ENCODE results near the gene LZTR1. TPM values are rescaled to one million over a fixed set of nuclear protein-coding genes. Genes with fewer than 3 reads are reported as not detected.
A peak's percentile ranks its signal among the peaks of the same experiment; 100 is the strongest.

LZTR1 gene
- total RNA-seq, 1 donor from 2014 or later = 91.5 TPM

GRCh38 chr22:20978419-20978818, 3.7 kb upstream of the LZTR1 start:
- no peaks in the 10 kb centered on the region for H3K36me3 Mint-ChIP-seq (ENCODE audit: unreplicated experiment)
- no peak overlapping the region for H3K4me3 Mint-ChIP-seq (ENCODE audit: unreplicated experiment)
- H3K4me1 Mint-ChIP-seq (ENCODE audit: unreplicated experiment) = peaks cover 23% of the 10 kb centered on the region
- no peak overlapping the region for H3K27ac Mint-ChIP-seq (ENCODE audit: unreplicated experiment)
- H3K9me3 Mint-ChIP-seq (ENCODE audit: unreplicated experiment) = peaks cover 7% of the 10 kb centered on the region
- no peaks in the 10 kb centered on the region for H3K27me3 Mint-ChIP-seq (ENCODE audit: unreplicated experiment)
- TF ChIP-seq CTCF (IDR thresholded peaks at IDR 0.05) = no peak
- DNase-seq (ENCODE audit: extremely low spot score, unreplicated experiment) = no peak

- Mint-ChIP-seq H3K36me3 (ENCODE audit: unreplicated experiment) (no peaks in the 10 kb centered on the region), H3K9me3 (ENCODE audit: unreplicated experiment) (peaks cover 7% of the 10 kb centered on the region), H3K27ac (ENCODE audit: unreplicated experiment) (no peak overlapping the region), H3K4me1 (ENCODE audit: unreplicated experiment) (peaks cover 28% of the 10 kb centered on the region), H3K4me3 (ENCODE audit: unreplicated experiment) (peak overlapping the region; percentile 57), H3K27me3 (ENCODE audit: unreplicated experiment) (no peaks in the 10 kb centered on the region)
- no peak for TF ChIP-seq CTCF (IDR thresholded peaks at IDR 0.05)
- no peak for DNase-seq (ENCODE audit: extremely low spot score, unreplicated experiment)
Measured at GRCh38 chr22:20979243-20979809, 2.8 kb upstream of the LZTR1 start.

- Mint-ChIP-seq H3K4me1 (ENCODE audit: unreplicated experiment) (peaks cover 28% of the 10 kb centered on the region), H3K9me3 (ENCODE audit: unreplicated experiment) (peaks cover 7% of the 10 kb centered on the region), H3K27ac (ENCODE audit: unreplicated experiment) (no peak overlapping the region), H3K36me3 (ENCODE audit: unreplicated experiment) (no peaks in the 10 kb centered on the region), H3K27me3 (ENCODE audit: unreplicated experiment) (no peaks in the 10 kb centered on the region), H3K4me3 (ENCODE audit: unreplicated experiment) (peak overlapping the region; percentile 57)
- TF ChIP-seq CTCF (IDR thresholded peaks at IDR 0.05) = no peak
- no peak for DNase-seq (ENCODE audit: extremely low spot score, unreplicated experiment)
Measured at GRCh38 chr22:20979940-20980453, 2.1 kb upstream of the LZTR1 start.

GRCh38 chr22:20980523-20980922, 1.6 kb upstream of the LZTR1 start:
- Mint-ChIP-seq H3K27ac (ENCODE audit: unreplicated experiment) (no peak overlapping the region), H3K36me3 (ENCODE audit: unreplicated experiment) (no peaks in the 10 kb centered on the region), H3K4me3 (ENCODE audit: unreplicated experiment) (peak overlapping the region; percentile 100), H3K9me3 (ENCODE audit: unreplicated experiment) (peaks cover 7% of the 10 kb centered on the region), H3K4me1 (ENCODE audit: unreplicated experiment) (peaks cover 28% of the 10 kb centered on the region), H3K27me3 (ENCODE audit: unreplicated experiment) (no peaks in the 10 kb centered on the region)
- no peak for DNase-seq (ENCODE audit: extremely low spot score, unreplicated experiment)
- no peak for TF ChIP-seq CTCF (IDR thresholded peaks at IDR 0.05)

- Mint-ChIP-seq H3K4me1 (ENCODE audit: unreplicated experiment) (peaks cover 28% of the 10 kb centered on the region), H3K36me3 (ENCODE audit: unreplicated experiment) (peaks cover 5% of the 10 kb centered on the region), H3K9me3 (ENCODE audit: unreplicated experiment) (peaks cover 7% of the 10 kb centered on the region), H3K4me3 (ENCODE audit: unreplicated experiment) (peak overlapping the region; percentile 100), H3K27ac (ENCODE audit: unreplicated experiment) (peak overlapping the region; percentile 92), H3K27me3 (ENCODE audit: unreplicated experiment) (no peaks in the 10 kb centered on the region)
- TF ChIP-seq CTCF (IDR thresholded peaks at IDR 0.05) = no peak
- no peak for DNase-seq (ENCODE audit: extremely low spot score, unreplicated experiment)
Measured at GRCh38 chr22:20980938-20981722, 967 bp upstream of the LZTR1 start.

Measured in osteocyte (in vitro differentiated cells).